Transverse colon (tissue), 4 donors: Measurements from ENCODE around the gene XAGE5.

Source experiments
- CTCF ChIP-seq, 5 experiments: fragments of 200-600 bp in 3 of 5; fragments of 450-650 bp in 2 of 5; sonication (generic) in 3 of 5; IDR thresholded peaks; 1 replicate in 2 of 5; 2 replicates in 3 of 5; pipeline ENCODE4 v1.5.1; 2016 to 2017; ENCODE audit warnings: antibody characterized with exemption in 5 of 5, inconsistent platforms in 3 of 5, mild to moderate bottlenecking in 2 of 5, moderate library complexity in 1 of 5
- EP300 ChIP-seq: sonication (generic); formaldehyde crosslinking; IDR thresholded peaks from one replicate; pipeline ENCODE4 v1.6.1; 2017; ENCODE audit warnings: antibody characterized with exemption, low read depth
- POLR2A ChIP-seq: fragments of 450-650 bp; IDR thresholded peaks from one replicate; pipeline ENCODE4 v1.6.1; 2016; ENCODE audit warnings: antibody characterized with exemption, mild to moderate bottlenecking, moderate library complexity
- POLR2AphosphoS5 ChIP-seq, 3 donors: sonication (generic); formaldehyde crosslinking; IDR thresholded peaks; one replicate each; pipeline ENCODE4 v1.6.1; 2016; ENCODE audit warnings: antibody characterized with exemption in 3 of 3

- TF ChIP-seq EP300 (no peak), CTCF (IDR thresholded peaks at IDR 0.05) (no peak), POLR2A (no peak), POLR2AphosphoS5 (IDR thresholded peaks at IDR 0.05) (no peak)
Observed at GRCh38 chrX:52839137-52839536, 28.1 kb downstream of the XAGE5 start.
